Measurements from ENCODE around the gene TMEM205. TPM values are rescaled to one million over a fixed set of nuclear protein-coding genes. Genes with fewer than 3 reads are reported as not detected.
"Not testable (repeated sequence)": the region's sequence is repeated elsewhere in the genome, so short reads cannot be mapped to it uniquely, and the experiment has no call there.

Gene TMEM205
- total RNA-seq, 1 donor, result 59.4 TPM

GRCh38 chr19:11335449-11336146 lies 10.5 kb downstream of the TMEM205 start:
- Histone ChIP-seq H4K20me1 (ENCODE audit: insufficient read depth, low read length) (no peaks in the 10 kb centered on the region), H3K4me3 (ENCODE audit: insufficient read depth, low read length) (no peak overlapping the region), H3K4me1 (ENCODE audit: insufficient read depth, low read length) (peaks cover 6% of the 10 kb centered on the region), H3K9me3 (ENCODE audit: low read depth, low read length) (no peaks in the 10 kb centered on the region), H3K27ac (ENCODE audit: low read depth, low read length) (no peak overlapping the region), H3K27me3 (ENCODE audit: insufficient read depth, low read length) (no peaks in the 10 kb centered on the region), H3K79me2 (ENCODE audit: insufficient read depth, low read length) (no peaks in the 10 kb centered on the region), H2AFZ (ENCODE audit: low read length) (no peak overlapping the region), H3K4me2 (ENCODE audit: insufficient read depth, low read length) (no peak overlapping the region), H3K36me3 (ENCODE audit: insufficient read depth, low read length) (peaks cover 4% of the 10 kb centered on the region)
- no peak for DNase-seq (ENCODE audit: insufficient read length, low spot score, missing footprints)
- no peak for TF ChIP-seq CTCF (IDR thresholded peaks at IDR 0.05; ENCODE audit: extremely low read depth, low read depth, low read length)

DNA sequence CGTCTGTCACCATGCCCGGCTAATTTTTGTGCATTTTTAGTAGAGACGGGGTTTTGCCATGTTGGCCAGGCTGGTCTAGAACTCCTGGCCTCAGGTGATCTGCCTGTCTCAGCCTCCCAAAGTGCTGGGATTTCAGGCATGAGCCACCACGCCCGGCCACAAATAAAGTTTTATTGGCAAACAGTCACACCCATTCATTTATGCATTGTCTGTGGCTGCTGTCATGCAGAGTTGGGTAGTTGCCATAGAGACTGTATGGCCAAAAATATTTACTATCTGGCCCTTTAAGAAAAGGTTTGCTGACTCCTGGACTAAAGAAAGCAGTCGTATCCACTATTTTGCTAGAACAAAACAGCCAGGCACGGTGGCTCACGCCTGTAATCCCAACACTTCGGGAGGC lies 12.2 kb downstream of the TMEM205 start:
- not testable (repeated sequence) for H3K4me2 ChIP-seq (ENCODE audit: insufficient read depth, low read length); H3K79me2 ChIP-seq (ENCODE audit: insufficient read depth, low read length); H2AFZ ChIP-seq (ENCODE audit: low read length); DNase-seq (ENCODE audit: insufficient read length, low spot score, missing footprints); H3K36me3 ChIP-seq (ENCODE audit: insufficient read depth, low read length); H3K4me1 ChIP-seq (ENCODE audit: insufficient read depth, low read length); H3K27ac ChIP-seq (ENCODE audit: low read depth, low read length); H4K20me1 ChIP-seq (ENCODE audit: insufficient read depth, low read length); H3K27me3 ChIP-seq (ENCODE audit: insufficient read depth, low read length); H3K4me3 ChIP-seq (ENCODE audit: insufficient read depth, low read length); H3K9me3 ChIP-seq (ENCODE audit: low read depth, low read length)

DNA sequence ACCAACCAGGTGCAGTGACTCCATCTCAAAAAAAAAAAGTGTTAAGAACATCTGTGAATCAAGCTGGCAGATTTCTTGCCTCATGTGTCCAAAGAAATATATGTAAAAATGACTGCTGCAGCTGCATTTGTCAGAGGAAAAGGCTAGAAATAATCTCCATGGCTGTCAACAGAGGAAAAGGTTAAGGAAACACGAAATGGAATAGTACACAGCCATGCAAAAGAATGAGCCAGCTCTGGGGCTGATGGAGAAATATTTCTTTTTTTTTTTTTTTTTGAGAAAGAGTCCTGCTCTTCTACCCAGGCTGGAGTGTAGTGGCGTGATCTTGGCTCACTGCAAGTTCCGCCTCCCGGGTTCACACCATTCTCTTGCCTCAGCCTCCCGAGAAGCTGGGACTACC lies 13.2 kb downstream of the TMEM205 start:
- Histone ChIP-seq H3K9me3 (ENCODE audit: low read depth, low read length) (no peaks in the 10 kb centered on the region), H3K36me3 (ENCODE audit: insufficient read depth, low read length) (peaks cover 4% of the 10 kb centered on the region), H2AFZ (ENCODE audit: low read length) (no peak overlapping the region), H4K20me1 (ENCODE audit: insufficient read depth, low read length) (no peaks in the 10 kb centered on the region), H3K4me1 (ENCODE audit: insufficient read depth, low read length) (no peaks in the 10 kb centered on the region), H3K27me3 (ENCODE audit: insufficient read depth, low read length) (no peaks in the 10 kb centered on the region), H3K79me2 (ENCODE audit: insufficient read depth, low read length) (no peaks in the 10 kb centered on the region), H3K4me2 (ENCODE audit: insufficient read depth, low read length) (no peak overlapping the region), H3K27ac (ENCODE audit: low read depth, low read length) (no peak overlapping the region), H3K4me3 (ENCODE audit: insufficient read depth, low read length) (no peak overlapping the region)
- no peak for DNase-seq (ENCODE audit: insufficient read length, low spot score, missing footprints)
- no peak for TF ChIP-seq CTCF (IDR thresholded peaks at IDR 0.05; ENCODE audit: extremely low read depth, low read depth, low read length)

DNA sequence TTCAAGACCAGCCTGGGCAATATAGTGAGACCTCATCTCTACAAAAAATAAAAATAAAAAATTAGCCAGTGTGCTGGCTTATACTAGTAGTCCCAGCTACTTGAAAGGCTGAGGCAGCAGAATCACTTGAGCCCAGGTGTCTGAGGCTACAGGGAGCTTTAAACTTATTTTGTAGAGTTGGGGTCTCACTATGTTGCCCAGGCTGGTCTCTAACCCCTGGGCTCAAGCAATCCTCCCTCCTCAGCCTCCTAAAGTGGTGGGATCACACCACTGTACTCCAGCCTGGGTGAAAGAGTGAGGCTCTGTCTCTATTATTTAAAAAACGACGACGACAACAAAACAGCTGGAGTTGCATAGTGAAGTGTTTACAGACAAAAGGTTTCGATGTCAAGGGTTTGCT lies 14.6 kb downstream of the TMEM205 start:
- no peak for TF ChIP-seq CTCF (IDR thresholded peaks at IDR 0.05; ENCODE audit: extremely low read depth, low read depth, low read length)
- no peak overlapping the region for H3K27ac ChIP-seq (ENCODE audit: low read depth, low read length)
- H2AFZ ChIP-seq (ENCODE audit: low read length), result no peak overlapping the region
- H3K4me1 ChIP-seq (ENCODE audit: insufficient read depth, low read length), result no peaks in the 10 kb centered on the region
- H3K79me2 ChIP-seq (ENCODE audit: insufficient read depth, low read length), result no peaks in the 10 kb centered on the region
- H3K4me3 ChIP-seq (ENCODE audit: insufficient read depth, low read length), result no peak overlapping the region
- no peak for DNase-seq (ENCODE audit: insufficient read length, low spot score, missing footprints)
- no peak overlapping the region for H3K4me2 ChIP-seq (ENCODE audit: insufficient read depth, low read length)
- no peaks in the 10 kb centered on the region for H4K20me1 ChIP-seq (ENCODE audit: insufficient read depth, low read length)
- H3K9me3 ChIP-seq (ENCODE audit: low read depth, low read length), result no peaks in the 10 kb centered on the region
- no peaks in the 10 kb centered on the region for H3K27me3 ChIP-seq (ENCODE audit: insufficient read depth, low read length)
- H3K36me3 ChIP-seq (ENCODE audit: insufficient read depth, low read length), result peaks cover 4% of the 10 kb centered on the region

Data from osteoblast (primary cell).